Breast epithelium (tissue), 3 donors: ENCODE measurements around the gene CLRN1.

Experiments
- POLR2A ChIP-seq: fragments of 450-650 bp; IDR thresholded peaks from one replicate; pipeline ENCODE4 v1.6.1; 2016; ENCODE audit warnings: antibody characterized with exemption, mild to moderate bottlenecking, moderate library complexity
- POLR2AphosphoS5 ChIP-seq, 3 donors: sonication (generic); formaldehyde crosslinking; IDR thresholded peaks; one replicate each; pipeline ENCODE4 v1.6.1; 2017; ENCODE audit warnings: antibody characterized with exemption in 3 of 3
- TF ChIP-seq, protein P1 (sequence below), 3 donors: fragments of 450-650 bp; IDR thresholded peaks; one replicate each; pipeline ENCODE4 v1.5.1; 2016 to 2017; ENCODE audit warnings: antibody characterized with exemption in 3 of 3, mild to moderate bottlenecking in 3 of 3, moderate library complexity in 3 of 3

DNA sequence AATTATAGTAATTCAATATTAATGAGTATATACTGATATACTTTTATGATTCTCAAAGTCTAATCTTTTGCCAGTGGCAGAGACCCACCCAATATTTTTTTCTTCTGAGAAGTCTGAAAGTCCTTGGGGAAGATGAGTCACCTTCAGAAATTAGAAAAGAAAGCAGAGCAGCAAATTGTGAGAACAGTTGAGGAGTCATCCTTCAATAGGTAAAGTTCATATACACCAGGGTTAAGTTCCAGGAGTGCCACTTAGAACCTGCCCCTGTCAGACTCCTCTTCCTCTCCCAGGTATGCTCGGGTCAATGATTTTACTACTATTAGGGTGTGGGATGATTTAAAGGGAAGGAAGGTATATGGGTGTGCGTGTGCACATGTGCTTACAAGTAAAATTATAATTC is 7.1 kb downstream of the CLRN1 start:
- TF ChIP-seq POLR2A (no peak), POLR2AphosphoS5 (IDR thresholded peaks at IDR 0.05) (no peak)
- TF ChIP-seq, protein P1, sequence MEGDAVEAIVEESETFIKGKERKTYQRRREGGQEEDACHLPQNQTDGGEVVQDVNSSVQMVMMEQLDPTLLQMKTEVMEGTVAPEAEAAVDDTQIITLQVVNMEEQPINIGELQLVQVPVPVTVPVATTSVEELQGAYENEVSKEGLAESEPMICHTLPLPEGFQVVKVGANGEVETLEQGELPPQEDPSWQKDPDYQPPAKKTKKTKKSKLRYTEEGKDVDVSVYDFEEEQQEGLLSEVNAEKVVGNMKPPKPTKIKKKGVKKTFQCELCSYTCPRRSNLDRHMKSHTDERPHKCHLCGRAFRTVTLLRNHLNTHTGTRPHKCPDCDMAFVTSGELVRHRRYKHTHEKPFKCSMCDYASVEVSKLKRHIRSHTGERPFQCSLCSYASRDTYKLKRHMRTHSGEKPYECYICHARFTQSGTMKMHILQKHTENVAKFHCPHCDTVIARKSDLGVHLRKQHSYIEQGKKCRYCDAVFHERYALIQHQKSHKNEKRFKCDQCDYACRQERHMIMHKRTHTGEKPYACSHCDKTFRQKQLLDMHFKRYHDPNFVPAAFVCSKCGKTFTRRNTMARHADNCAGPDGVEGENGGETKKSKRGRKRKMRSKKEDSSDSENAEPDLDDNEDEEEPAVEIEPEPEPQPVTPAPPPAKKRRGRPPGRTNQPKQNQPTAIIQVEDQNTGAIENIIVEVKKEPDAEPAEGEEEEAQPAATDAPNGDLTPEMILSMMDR (IDR thresholded peaks at IDR 0.05) = no peak
